Fibroblast of villous mesenchyme (primary cell): ENCODE data around the gene ATP1A4. TPM values are rescaled to one million over a fixed set of nuclear protein-coding genes. Genes with fewer than 3 reads are reported as not detected.

Experiments used
- DNase-seq: peaks from one replicate; pipeline ENCODE4 v3.0.0-alpha.2; 2010; ENCODE audit warnings: low read depth
- H3K4me3 ChIP-seq: 2 replicates; pipeline ENCODE4 v1.5.1; 2011; ENCODE audit warnings: low read depth, mild to moderate bottlenecking, low read length
- CTCF ChIP-seq: IDR thresholded peaks from 2 replicates; pipeline ENCODE4 v1.5.1; 2012; ENCODE audit warnings: low read depth, mild to moderate bottlenecking, low read length; ENCODE audit not compliant: insufficient read depth
- total RNA-seq: library from RNA; depleted of rRNA; stranded (reverse); fragments of >200 nt; gene quantifications from 2 replicates; pipeline ENCODE4 v1.2.3, GENCODE V29; 2012

The ATP1A4 gene
- total RNA-seq, 1 donor, result not detected

GRCh38 chr1:160211046-160211790, 59.8 kb downstream of the ATP1A4 start:
- DNase-seq, result no peak
- TF ChIP-seq CTCF, result no peak
- H3K4me3 ChIP-seq, result no peak overlapping the region

- no peak overlapping the region for H3K4me3 ChIP-seq
- TF ChIP-seq CTCF, result no peak
- no peak for DNase-seq
Measured at GRCh38 chr1:160214481-160215140, 63.2 kb downstream of the ATP1A4 start.

GRCh38 chr1:160216301-160216700, 64.9 kb downstream of the ATP1A4 start:
- no peak for DNase-seq
- TF ChIP-seq CTCF, result no peak
- no peak overlapping the region for H3K4me3 ChIP-seq

- no peak overlapping the region for H3K4me3 ChIP-seq
- no peak for TF ChIP-seq CTCF
- no peak for DNase-seq
Measured at GRCh38 chr1:160217481-160218051, 66.2 kb downstream of the ATP1A4 start.

- H3K4me3 ChIP-seq, result no peak overlapping the region
- DNase-seq, result peak; percentile 77
- TF ChIP-seq CTCF, result peak; percentile 74
Measured at GRCh38 chr1:160219062-160219929, 67.9 kb downstream of the ATP1A4 start.

GRCh38 chr1:160220301-160220700, 68.9 kb downstream of the ATP1A4 start:
- no peak for TF ChIP-seq CTCF
- no peak for DNase-seq
- H3K4me3 ChIP-seq, result no peak overlapping the region
